ENCODE data around the gene SLC26A11. TPM values are rescaled to one million over a fixed set of nuclear protein-coding genes. Genes with fewer than 3 reads are reported as not detected.
A peak's percentile ranks its signal among the peaks of the same experiment; 100 is the strongest.

The SLC26A11 gene
- total and polyA plus RNA-seq, 2 donors from 2014 or later, result 11.3 to 24.5 TPM

GRCh38 chr17:80261159-80261894 lies 41.1 kb downstream of the SLC26A11 start:
- peak overlapping the region; percentile 60 to 88 (median 85) for H3K4me3 ChIP-seq (ENCODE audit: low read length in 3 of 3)
- no peak for TF ChIP-seq CTCF (IDR thresholded peaks at IDR 0.05; ENCODE audit: borderline replicate concordance, extremely low read depth, insufficient read depth)
- H3K27me3 ChIP-seq (ENCODE audit: control insufficient read depth, insufficient read depth, low read length), result no peaks in the 10 kb centered on the region
- FAIRE-seq, result no peak
- peaks cover 0 to 31% (median 22%) of the 10 kb centered on the region in 3 donors for H3K4me1 ChIP-seq (ENCODE audit: control insufficient read depth in 2 of 3, insufficient read depth in 2 of 3, low read depth in 1 of 3, low read length in 3 of 3)
- DNase-seq, result peak in 4 of 5 donors; percentile 55 to 85 (median 72)
- H3K36me3 ChIP-seq (ENCODE audit: control insufficient read depth in 2 of 3, insufficient read depth in 3 of 3, low read length in 3 of 3), result peaks cover 0 to 2% (median 0%) of the 10 kb centered on the region in 3 donors
- H3K9me3 ChIP-seq (ENCODE audit: control insufficient read depth in 2 of 3, insufficient read depth in 1 of 3, low read length in 3 of 3), result no peaks in the 10 kb centered on the region
- peak overlapping the region; percentile 49 to 82 (median 81) for H3K9ac ChIP-seq (ENCODE audit: low read length in 3 of 3)
- intact Hi-C loops (cut with DNase I), result no loop called here
- H3K27ac ChIP-seq (ENCODE audit: low read depth in 2 of 2, low read length in 2 of 2), result peak overlapping the region; percentile 97 to 98

- FAIRE-seq (no peak), DNase-seq (no peak)
- intact Hi-C loops (cut with DNase I), result no loop called here
- Histone ChIP-seq H3K36me3 (ENCODE audit: control insufficient read depth in 2 of 3, insufficient read depth in 3 of 3, low read length in 3 of 3) (peaks cover 0 to 2% (median 0%) of the 10 kb centered on the region in 3 donors), H3K27ac (ENCODE audit: low read depth in 2 of 2, low read length in 2 of 2) (peak overlapping the region; percentile 97 to 98), H3K27me3 (ENCODE audit: control insufficient read depth, insufficient read depth, low read length) (no peaks in the 10 kb centered on the region), H3K4me1 (ENCODE audit: control insufficient read depth in 2 of 3, insufficient read depth in 2 of 3, low read depth in 1 of 3, low read length in 3 of 3) (peaks cover 0 to 31% (median 22%) of the 10 kb centered on the region in 3 donors), H3K9me3 (ENCODE audit: control insufficient read depth in 2 of 3, insufficient read depth in 1 of 3, low read length in 3 of 3) (no peaks in the 10 kb centered on the region), H3K4me3 (ENCODE audit: low read length in 3 of 3) (peak overlapping the region in 2 of 3 donors; percentile 85 to 88), H3K9ac (ENCODE audit: low read length in 3 of 3) (peak overlapping the region in 1 of 3 donors; percentile 81)
- TF ChIP-seq CTCF (IDR thresholded peaks at IDR 0.05; ENCODE audit: borderline replicate concordance, extremely low read depth, insufficient read depth), result no peak
Observed at GRCh38 chr17:80261895-80262279, 41.7 kb downstream of the SLC26A11 start.

- no peak for DNase-seq
- Histone ChIP-seq H3K4me3 (ENCODE audit: low read length in 3 of 3) (peak overlapping the region in 1 of 3 donors; percentile 88), H3K27ac (ENCODE audit: low read depth in 2 of 2, low read length in 2 of 2) (peak overlapping the region; percentile 88 to 97), H3K9ac (ENCODE audit: low read length in 3 of 3) (peak overlapping the region in 1 of 3 donors; percentile 81), H3K36me3 (ENCODE audit: control insufficient read depth in 2 of 3, insufficient read depth in 3 of 3, low read length in 3 of 3) (peaks cover 0 to 2% (median 0%) of the 10 kb centered on the region in 3 donors), H3K9me3 (ENCODE audit: control insufficient read depth in 2 of 3, insufficient read depth in 1 of 3, low read length in 3 of 3) (no peaks in the 10 kb centered on the region), H3K27me3 (ENCODE audit: control insufficient read depth, insufficient read depth, low read length) (no peaks in the 10 kb centered on the region), H3K4me1 (ENCODE audit: control insufficient read depth in 2 of 3, insufficient read depth in 2 of 3, low read depth in 1 of 3, low read length in 3 of 3) (peaks cover 0 to 31% (median 22%) of the 10 kb centered on the region in 3 donors)
- FAIRE-seq, result no peak
- TF ChIP-seq CTCF (IDR thresholded peaks at IDR 0.05; ENCODE audit: borderline replicate concordance, extremely low read depth, insufficient read depth), result no peak
- intact Hi-C loops (cut with DNase I), result no loop called here
Observed at GRCh38 chr17:80262291-80262690, 42.1 kb downstream of the SLC26A11 start.

All from kidney (tissue), 14 donors.